Left renal cortex interstitium (tissue), 4 donors: Measurements from ENCODE around the gene PAX9. TPM values are rescaled to one million over a fixed set of nuclear protein-coding genes. Genes with fewer than 3 reads are reported as not detected.

ENCODE experiments used
- DNase-seq, 4 donors: peaks; one replicate each; pipeline ENCODE4 v3.0.0-alpha.2; 2013; ENCODE audit warnings: low read depth in 4 of 4, low spot score in 2 of 4, missing footprints in 1 of 4
- polyA plus RNA-seq, 4 donors: library from polyadenylated mRNA; unstranded; fragments of 120-200 nt; gene quantifications; one replicate each; pipeline ENCODE4 v1.2.1, GENCODE V29; 2013; ENCODE audit not compliant: insufficient read length in 4 of 4

The PAX9 gene
- under 1 TPM; 0.27 to 0.36 (median 0.30) TPM for polyA plus RNA-seq

- peak in 2 of 4 donors; percentile 52 to 85 for DNase-seq
Observed at GRCh38 chr14:36661506-36662257, at the start of gene PAX9. Gene PAX9 (plus strand): TSS chr14:36661860. CDS start chr14:36662090, 230 bp downstream.

GRCh38 chr14:36617824-36618223, 43.8 kb upstream of the PAX9 start:
- DNase-seq: no peak

DNA sequence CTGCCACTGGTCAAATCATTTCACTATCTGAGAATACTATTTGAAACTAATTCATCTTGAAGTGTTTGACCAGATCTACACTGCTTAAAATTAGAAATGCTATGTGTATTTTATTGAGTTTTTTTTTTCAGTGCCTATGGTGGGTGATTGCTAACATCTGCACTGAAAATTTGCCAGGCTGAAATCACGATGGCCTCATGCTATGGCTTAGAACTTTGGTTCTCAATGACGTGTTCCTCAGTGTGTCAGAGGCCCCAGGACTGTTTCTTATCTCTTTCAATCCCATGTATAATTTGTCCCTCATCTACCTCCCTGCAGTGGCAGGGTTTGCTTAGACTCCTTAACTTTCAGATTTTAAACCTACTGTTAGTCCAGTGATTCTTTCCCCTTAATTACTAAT, 43.0 kb upstream of the PAX9 start:
- no peak for DNase-seq

DNA sequence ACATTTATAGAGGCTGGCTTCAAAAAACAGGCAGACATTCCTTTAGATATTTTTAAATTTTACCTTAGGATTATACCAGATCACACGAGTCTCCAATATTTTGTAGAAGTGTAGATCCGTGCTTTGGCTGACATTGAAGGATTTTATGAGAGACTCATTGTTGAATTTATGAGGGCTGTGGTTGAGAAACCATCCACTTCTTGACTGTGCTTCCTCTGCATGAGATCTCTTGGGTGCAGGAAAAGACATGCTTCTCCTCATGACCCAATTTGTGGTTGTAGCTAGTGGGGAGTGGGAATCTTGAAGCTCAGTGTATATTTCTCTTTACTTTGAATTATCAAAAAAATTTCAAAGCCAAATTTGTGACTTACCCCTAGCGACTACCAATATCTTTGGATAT, 42.5 kb upstream of the PAX9 start:
- no peak for DNase-seq

- no peak for DNase-seq
Observed at GRCh38 chr14:36619853-36620252, 41.8 kb upstream of the PAX9 start.

DNA sequence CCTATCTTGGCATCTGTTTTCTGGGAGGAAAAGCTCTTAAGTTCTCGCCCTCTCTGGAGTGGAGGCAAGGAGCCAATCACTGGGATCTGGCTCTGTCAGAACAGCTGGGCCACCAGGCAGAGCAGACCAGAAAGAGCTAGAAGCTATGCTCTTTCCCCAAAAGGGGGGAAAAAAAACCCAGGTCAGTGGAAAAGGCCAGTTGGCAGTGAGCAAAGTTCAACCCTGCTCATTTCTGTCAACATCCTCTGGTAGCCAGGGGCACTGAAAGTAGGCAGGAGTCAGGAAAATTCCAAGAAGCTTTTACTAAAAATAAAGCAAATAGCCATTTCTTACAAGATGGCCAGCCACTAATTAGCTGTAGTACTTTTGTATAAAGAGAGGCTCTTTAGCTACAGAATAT, 36.6 kb upstream of the PAX9 start:
- DNase-seq: no peak

- DNase-seq: no peak
Observed at GRCh38 chr14:36625436-36625835, 36.2 kb upstream of the PAX9 start.

GRCh38 chr14:36626151-36626550, 35.5 kb upstream of the PAX9 start:
- no peak for DNase-seq

- DNase-seq: no peak
Observed at GRCh38 chr14:36627981-36628380, 33.7 kb upstream of the PAX9 start.

- DNase-seq: no peak
Observed at GRCh38 chr14:36633580-36633979, 28.1 kb upstream of the PAX9 start.

DNA sequence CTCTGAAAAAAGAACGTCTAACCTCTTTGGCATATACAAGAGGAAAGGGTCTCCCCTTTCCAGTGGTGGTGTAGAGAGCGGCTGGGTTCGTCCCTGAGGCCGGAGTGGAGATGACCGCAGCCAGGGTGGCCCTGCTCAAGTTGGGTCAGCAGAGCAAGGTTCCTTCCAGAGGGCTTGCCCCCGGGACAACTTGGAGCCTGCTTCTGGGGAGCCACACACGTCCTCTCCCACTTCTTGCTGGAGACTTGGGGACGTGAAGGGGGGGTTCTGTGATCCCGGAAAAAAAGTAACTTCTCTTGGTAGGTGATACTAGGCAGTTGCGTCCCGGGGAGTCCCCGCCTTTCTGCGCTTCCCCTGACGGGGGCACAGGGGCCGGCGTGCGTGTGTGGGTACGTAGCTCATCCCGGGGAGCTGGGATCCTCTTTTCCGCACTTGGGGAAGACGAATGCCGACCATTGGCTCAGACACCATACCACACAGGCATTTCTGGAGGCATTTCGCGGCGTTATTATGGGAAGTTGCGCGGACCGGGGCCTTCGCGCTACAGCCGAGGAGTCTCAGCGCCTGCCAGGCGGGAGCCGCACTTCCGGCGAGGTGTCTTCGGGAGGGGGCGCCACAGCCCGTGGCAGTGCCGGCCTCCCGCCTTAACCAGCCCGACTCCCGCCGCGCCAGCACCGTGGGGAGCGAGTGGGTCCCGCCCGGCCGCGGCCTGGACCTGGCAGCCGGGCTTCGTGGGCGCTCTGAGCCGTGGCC, 14.8 kb upstream of the PAX9 start:
- DNase-seq: no peak

- DNase-seq: no peak
Observed at GRCh38 chr14:36647417-36647823, 14.2 kb upstream of the PAX9 start.

DNA sequence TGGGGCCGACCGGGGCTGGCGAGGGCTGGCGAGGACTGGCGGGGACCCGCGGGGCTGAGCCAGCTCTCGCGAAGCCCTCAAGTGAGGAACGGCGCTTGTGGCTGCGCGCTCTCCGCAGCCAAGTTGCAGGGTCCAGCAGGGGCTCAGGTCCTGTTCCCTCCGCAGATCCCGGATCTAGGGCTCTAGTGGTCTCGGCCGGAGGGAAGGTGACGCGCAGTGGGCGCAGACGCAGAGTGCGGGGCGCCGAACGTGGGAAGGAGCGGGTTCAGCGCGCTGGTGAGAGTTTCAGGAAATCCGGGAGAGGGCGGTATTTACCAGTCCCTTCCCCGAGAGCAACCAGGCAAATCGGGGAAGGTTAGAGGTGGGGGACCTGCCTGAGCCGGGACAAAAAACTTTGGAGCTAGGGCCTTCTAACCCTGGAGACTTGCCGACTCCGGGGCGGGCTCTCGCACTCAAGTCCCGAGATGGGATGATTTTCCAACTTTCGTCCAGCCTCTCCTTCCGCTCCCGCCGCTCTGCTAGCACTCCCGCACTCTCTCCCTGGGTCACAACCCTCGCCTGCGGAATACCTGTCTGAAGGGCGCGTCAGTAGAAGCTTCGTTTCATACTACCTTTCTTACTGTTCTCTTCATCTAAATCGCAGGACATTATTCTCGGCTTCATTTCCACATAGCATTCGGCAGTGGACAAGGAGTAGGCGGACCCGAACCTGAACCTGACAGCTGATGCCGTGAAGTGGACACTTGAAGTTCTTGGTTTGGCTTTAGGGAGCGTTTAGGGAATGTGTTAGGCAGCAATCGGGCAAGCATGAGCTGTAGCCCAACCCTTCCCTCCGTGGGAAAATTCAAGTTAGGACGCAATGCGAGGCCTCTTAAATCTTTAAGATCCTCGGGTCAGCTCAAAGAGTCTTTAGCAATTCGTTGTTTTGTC, 13.6 kb upstream of the PAX9 start:
- no peak for DNase-seq

DNA sequence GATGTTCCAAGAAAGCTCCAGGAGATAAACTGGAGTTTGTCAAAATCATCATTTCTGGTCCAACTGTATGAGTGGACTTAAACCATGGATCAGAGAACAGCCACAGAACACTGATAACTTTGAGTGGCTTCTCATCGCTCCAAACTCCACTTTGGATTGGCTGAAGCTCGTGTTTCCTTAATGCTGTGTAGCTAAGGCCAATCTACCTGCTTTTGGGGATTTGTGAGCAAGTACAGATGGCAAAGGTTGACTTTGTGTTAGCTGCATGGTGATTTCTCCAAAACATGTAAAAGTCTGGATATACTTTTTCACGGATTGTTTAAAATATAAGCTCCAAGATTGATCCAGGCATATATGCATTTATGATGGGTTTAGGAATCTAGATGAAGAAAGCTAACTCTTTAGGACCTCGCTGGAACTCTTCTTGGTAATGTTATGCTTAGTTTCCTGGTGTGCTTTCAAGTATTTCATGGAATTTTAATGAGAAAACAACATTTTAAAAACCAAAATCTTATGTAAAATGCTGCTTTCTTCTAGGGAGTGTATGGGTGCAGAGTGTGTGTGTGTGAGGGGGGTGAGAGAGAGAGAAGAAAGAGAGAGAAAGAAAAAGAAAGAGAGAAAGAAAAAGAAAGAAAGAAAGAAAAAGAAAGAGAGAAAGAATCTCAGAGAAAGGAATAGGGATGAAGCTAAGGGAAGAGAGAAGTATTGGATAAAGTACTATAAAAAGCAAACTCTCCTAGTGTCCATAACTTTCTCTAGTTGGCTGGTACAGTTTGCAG, 11.6 kb upstream of the PAX9 start:
- DNase-seq: no peak

GRCh38 chr14:36652542-36653201, 9.0 kb upstream of the PAX9 start:
- no peak for DNase-seq

DNA sequence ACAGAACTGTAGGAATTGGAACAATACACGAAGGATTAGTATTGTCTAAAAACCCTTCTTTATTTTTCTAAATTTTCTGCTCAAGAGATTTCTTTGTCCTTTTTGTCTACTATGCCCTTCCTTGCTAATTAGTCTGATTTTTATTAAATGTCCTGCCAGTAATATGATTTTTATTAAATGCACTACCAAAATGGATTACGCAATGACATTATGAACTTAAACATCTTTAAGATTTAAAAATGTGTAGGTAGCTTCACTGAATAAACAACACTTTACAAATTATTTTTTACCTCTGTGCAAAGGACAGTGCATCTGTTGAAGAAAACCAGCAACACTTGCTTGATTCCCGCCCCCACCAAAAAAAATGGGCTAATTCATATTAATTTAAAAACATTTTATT, 8.2 kb upstream of the PAX9 start:
- DNase-seq: no peak

DNA sequence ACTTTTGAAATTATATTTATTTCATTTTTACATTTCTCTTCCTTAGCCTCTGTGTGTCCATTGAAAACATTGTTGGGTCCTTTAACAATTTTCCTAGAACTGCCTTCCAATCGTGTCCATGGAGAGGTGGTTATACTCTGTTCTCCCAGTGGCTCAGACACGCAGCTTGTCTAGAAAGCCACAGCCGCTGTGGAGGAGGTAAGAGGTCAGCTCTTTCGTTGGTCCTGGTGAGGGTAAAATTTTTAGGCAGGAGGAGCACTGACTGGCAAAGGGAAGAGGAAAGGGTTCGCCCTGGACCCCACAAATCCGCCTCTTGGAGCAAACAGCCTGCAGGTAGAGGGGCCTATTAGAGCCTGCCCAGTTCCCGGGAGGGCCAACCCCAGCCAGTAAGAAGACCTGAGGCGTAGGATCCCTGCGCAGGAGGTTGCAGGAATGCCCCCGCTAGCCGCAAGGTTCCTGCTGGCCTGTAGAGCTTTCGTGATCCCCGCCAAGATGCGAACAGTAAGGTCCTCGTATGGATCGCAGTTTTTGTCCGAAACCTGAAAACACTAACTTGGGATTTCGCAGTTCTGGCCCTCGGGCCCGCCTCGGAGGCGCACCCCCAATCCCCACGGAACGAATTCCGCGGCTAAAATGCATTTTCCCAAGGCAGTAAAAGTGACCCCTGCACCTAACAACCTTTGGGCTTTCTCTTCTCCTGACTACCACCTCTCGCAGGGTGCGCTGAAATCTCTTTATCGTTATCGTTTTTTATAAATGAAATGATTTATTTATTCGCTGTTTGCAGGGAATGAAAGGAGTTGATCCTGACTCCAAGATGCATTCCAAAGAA, 7.5 kb upstream of the PAX9 start:
- DNase-seq: no peak

DNA sequence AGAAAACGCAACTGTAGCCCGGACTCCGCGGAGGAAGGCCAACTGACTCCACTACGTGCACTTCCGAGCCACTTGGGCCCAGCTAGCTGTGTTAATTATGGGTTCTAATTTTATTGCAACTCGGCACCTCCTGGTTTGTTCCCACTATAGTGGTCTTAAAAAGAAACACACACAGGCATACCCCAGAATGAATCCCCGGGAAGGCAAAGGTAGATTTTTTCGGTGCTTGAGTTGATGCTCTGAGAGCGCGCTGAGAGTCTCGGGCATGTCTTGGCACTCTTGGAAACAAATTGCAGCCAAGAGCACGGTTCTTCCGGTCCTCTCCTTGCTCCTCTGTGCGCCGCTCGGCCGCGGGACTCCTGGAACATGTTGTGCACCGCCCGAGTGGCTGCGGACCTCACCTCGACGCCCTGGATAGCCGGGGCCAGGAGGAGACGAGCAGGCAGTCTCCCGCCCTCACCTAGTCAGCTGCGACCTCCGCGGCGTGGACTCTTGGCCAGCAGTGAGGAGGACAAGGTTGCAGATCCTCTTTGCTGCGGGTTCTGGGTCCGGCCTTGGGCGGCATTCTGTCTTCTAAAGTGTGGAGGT, 6.8 kb upstream of the PAX9 start:
- DNase-seq: no peak
